Stimulated activated CD8-positive, alpha-beta memory T cell treated with anti-CD3 and anti-CD28 coated beads, Interleukin-7, amount 100 ng/mL, for 1 hour (primary cell): ENCODE measurements around the gene RPTOR.

Source experiments
- DNase-seq, 2 donors: peaks; one replicate each; pipeline ENCODE4 v3.0.0-alpha.2; 2020; ENCODE audit warnings: low read depth in 2 of 2

Gene RPTOR

GRCh38 chr17:80716986-80717719 is 172.5 kb downstream of the RPTOR start:
- DNase-seq, result no peak

GRCh38 chr17:80717720-80718083 is 173.1 kb downstream of the RPTOR start:
- DNase-seq, result no peak

DNA sequence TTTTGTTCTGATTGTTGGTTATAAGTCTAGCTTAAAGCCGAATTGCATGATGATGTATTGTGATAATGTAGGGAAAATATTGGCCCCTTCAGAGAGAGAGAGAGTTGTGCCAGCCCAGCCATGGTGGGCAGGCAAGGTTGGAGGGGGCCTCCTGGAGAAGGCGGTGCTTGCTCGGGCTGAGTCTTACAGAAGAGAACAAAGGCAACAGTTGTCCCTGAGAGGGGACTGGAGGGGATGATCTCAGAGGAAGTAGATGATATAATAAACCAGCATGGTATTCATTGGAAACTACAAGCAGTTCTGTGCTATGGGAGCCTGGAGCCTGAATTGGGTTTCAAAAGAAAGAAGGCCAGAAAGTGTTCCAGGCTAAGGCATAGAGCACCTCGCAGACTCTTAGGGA is 173.8 kb downstream of the RPTOR start:
- DNase-seq, result no peak

- no peak for DNase-seq
Observed at GRCh38 chr17:80719449-80719848, 174.8 kb downstream of the RPTOR start.

- DNase-seq, result peak; percentile 22 to 27
Observed at GRCh38 chr17:80720610-80721577, 176.3 kb downstream of the RPTOR start.

- DNase-seq, result no peak
Observed at GRCh38 chr17:80722661-80723060, 178.0 kb downstream of the RPTOR start.

DNA sequence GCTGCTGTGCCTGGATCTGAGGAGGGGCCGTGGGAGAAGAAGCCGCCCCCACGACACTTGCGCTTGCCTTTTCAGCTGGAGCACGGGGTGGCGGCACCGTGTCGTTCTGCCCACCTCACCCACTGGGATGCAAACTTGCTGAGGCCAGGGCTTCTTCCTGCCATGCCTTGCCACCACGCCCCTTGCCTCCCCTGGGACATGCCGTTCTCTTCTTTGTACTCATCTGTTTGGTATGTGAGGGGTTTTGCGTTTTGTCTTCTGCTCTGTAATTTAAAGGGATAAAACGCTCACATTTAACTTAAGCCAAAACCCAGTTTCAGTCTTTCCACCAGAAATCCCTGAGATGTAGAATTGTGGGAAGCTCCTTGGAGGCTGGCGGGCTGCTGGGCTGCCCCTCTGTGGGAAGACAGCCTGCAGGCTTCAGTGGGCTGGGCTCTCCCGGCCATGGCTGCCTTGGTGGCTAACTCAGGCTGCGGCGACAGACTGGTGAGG is 180.2 kb downstream of the RPTOR start:
- DNase-seq, result no peak

DNA sequence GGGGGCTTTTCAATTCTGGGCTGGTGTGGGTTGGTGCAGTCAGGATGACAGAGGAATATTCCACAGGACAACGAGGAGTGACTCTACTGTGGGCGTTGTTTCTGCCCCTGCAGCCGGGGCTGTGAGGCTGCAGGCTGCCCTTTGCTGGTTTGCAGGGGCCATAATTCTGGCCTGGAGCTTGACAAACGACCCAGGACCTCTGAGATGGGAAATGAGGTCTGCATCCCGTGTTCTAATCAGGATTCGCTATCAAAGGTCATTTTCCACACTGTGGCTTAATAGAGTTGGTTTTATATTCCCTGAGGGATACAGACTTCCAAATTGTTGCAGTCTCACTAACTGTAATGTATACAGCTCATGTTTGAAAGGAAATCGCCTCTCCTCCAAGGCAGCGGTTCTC is 180.9 kb downstream of the RPTOR start:
- no peak for DNase-seq

GRCh38 chr17:80726558-80727408 is 182.1 kb downstream of the RPTOR start:
- no peak for DNase-seq

DNA sequence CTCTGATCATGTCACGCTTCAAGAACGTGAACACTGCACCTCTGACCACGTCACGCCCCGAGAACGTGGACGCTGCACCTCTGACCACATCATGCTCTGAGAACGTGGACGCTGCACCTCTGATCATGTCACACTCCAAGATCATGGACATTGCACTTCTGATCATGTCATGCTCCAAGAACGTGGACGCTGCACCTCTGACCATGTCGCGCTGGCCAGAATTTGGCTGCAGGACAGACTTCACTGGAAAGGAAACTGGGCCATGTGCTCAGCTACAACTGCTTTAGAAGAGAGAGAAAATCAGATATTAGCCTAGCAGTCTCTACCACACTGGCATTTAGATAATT is 182.7 kb downstream of the RPTOR start:
- no peak for DNase-seq

GRCh38 chr17:80729016-80729415 is 184.4 kb downstream of the RPTOR start:
- DNase-seq, result no peak

GRCh38 chr17:80729761-80730160 is 185.1 kb downstream of the RPTOR start:
- no peak for DNase-seq

DNA sequence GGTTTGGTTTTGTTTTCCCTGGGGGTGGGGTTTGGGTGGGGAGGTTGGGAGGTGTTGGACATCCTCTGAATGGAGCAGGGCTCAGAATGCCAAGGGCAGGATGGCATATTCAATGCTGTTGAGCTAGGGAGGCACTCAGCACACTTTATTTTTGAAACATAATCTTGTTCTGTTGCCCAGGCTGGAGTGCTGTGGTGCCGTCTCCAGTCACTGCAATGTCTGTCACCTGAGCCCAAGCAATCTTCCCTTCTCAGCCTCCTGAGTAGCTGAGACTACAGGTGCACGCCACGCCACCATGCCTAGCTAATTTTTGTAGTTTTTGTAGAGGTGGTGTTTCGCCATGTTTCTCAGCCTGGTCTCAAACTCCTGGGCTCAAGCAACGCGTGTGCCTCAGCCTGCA is 186.1 kb downstream of the RPTOR start:
- DNase-seq, result no peak

DNA sequence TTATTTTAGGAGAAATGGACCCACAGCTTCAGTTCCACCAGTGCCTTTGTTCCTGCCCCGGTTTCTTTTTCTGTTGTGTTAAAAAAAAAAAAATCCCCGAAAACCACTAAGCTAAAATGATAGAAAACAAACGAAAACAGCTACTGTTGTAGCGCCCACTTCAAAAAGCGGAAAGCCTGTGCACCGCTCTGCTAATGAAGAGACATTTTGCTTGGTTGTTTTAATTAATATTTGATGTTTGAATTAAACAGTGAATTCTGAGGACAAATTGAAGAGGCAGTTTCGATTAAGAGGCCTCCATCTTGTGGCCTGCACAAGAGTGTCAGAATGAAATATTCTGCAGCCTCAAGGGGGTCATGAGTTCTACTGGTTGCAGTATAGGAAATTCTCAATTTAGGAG is 186.7 kb downstream of the RPTOR start:
- no peak for DNase-seq

DNA sequence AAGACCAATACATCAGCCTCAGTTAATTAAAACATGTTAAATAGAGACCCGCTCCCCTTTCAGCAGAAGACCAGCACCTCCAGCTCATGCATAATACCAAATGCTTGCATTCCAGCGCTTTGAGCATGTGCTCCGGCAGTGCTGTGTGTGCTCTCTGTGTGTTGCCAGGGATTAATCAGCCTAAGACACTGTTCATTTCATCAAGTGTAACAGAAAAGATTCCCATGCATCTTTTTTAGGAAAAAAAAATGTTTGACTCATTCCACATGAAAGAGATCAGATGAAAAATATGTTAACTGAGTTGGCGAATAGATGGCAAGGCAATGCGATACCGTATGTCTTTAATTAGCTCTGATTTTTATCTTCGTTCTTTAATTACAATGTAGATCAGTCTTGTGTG is 187.6 kb downstream of the RPTOR start:
- DNase-seq, result no peak

GRCh38 chr17:80737106-80738019 is 192.7 kb downstream of the RPTOR start:
- no peak for DNase-seq

DNA sequence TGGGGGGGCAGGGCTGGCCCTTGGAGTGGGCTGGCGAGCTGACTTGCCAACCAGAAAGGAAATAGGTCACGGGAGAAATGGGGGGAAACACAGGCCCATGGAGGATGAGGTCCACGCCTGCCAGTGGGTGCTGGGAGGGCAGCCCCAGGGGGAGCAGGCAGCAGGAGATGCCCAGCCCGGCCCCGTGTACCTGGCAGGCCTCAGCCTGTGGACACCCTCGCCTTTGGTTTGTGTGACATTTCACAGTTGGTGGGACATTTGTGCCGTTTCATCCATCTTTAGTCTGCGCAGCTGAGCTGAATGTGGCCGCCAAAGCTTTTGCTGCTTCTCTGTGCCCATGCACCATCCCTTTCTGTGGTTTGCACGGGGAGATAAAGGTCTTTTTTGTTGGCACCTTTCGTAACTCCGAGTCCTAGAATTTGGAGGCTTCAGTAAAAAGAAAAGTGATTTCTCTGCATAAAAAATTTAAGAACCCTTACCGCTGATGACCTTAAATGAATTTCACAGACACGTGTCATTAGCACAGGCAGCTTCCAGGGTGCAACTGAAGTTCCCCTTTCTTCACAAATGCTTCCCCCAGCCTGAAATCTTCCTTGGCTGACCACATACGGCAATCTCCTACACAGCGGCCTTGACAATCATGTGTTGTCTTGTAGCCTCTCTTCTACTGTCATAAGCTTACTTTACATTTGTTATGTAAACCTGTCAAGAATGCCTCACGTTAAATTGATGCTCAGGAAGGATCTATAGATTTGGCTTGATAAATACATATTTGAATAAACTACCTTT is 193.6 kb downstream of the RPTOR start:
- DNase-seq, result no peak

DNA sequence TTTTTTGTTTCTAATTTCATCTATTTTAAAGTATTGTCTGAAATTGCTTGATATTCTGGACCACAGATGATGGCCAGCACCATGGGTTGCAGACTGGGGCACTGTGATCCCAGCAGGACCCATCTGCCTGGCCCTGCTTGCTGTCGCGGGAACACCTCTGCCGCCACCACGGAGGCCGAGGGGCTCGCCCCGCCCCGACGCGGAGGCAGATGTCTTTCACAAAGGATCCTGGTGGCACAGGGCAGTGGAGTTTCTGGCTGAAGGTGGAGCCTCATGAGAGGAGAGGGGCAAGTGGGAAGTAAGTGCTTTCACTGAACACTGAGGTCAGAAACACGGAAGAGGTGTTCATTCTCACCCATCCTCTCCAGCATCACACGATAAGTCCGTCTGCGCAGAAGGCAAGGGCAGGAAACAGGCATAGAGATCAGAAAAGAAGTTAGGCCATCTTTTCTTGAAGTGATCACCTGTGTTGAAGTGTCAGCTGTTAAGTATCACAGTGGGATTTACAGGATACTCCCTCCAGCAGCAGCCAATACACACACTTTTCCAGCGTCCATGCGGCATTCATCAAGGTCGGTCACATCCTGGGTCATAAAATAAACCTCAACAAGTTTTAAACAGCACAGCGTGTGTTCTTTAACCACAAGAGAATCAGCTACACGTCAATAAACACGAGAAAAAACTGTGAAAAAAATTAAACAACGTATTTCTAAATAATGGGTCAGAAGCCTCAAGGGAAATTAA is 194.5 kb downstream of the RPTOR start:
- no peak for DNase-seq

DNA sequence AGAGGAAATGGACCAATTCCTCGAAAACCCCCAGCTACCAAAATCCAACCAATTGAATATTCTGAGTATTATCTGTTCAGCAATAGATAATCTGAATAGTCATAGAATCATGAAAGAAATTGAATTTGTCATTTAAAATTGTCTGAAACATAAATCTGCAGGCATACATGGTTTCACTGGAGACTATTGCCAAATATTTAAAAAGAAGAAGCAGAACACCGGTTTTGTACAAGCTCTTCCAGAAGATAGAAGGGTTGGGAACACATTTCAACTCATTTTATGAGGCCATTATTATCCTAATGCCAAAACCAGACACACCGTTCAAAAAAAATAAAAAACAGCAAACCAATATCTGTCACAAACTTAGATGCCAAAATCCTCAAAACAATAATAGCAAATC is 195.5 kb downstream of the RPTOR start:
- no peak for DNase-seq
